Body of pancreas (tissue), 4 donors: ENCODE data around the gene CMA1.

Source experiments
- CTCF ChIP-seq, 7 experiments: fragments of 450-650 bp in 4 of 7; fragments of 200-600 bp in 3 of 7; sonication (generic) in 3 of 7; IDR thresholded peaks; one replicate each; pipeline ENCODE4 v1.5.1; 2016 to 2019; ENCODE audit warnings: antibody characterized with exemption in 7 of 7
- POLR2A ChIP-seq, 3 donors: fragments of 450-650 bp; IDR thresholded peaks; one replicate each; pipeline ENCODE4 v1.6.1; 2016; ENCODE audit warnings: antibody characterized with exemption in 3 of 3, mild to moderate bottlenecking in 2 of 3

GRCh38 chr14:24481622-24482324 is 26.3 kb downstream of the CMA1 start:
- peak in 5 of 7 experiments; percentile 13 to 45 (median 31) for TF ChIP-seq CTCF (IDR thresholded peaks at IDR 0.05)
- TF ChIP-seq POLR2A (IDR thresholded peaks at IDR 0.05), result no peak
